ENCODE measurements around the gene HP1BP3. TPM values are rescaled to one million over a fixed set of nuclear protein-coding genes. Genes with fewer than 3 reads are reported as not detected.

The HP1BP3 gene
- total and polyA plus RNA-seq, 2 experiments from 2014 or later: 138 to 151 TPM

GRCh38 chr1:20704390-20705202, 82.5 kb downstream of the HP1BP3 start:
- Histone ChIP-seq H3K27me3 (replicated peaks; ENCODE audit: insufficient read depth) (no peaks in the 10 kb centered on the region), H3K9ac (no peak overlapping the region), H3K9me2 (ENCODE audit: insufficient read depth) (no peaks in the 10 kb centered on the region), H2AFZ (no peak overlapping the region), H4K20me1 (ENCODE audit: insufficient read depth) (no peaks in the 10 kb centered on the region), H3F3A (ENCODE audit: insufficient read depth) (no peaks in the 10 kb centered on the region), H3K4me1 (ENCODE audit: insufficient read depth) (no peaks in the 10 kb centered on the region), H3K9me3 (ENCODE audit: low read depth) (no peaks in the 10 kb centered on the region), H3K4me3 (no peak overlapping the region), H3K4me2 (ENCODE audit: unreplicated experiment) (no peak overlapping the region), H3K27ac (no peak overlapping the region), H3K79me2 (ENCODE audit: insufficient read depth) (no peaks in the 10 kb centered on the region), H3K36me3 (ENCODE audit: low read depth) (no peaks in the 10 kb centered on the region)
- WGBS, 2 experiments (ENCODE audit: low coverage in 1 of 2, low lambda C conversion rate in 2 of 2, missing lambda C conversion rate in 2 of 2): 95 to 96% methylated on average over 39 to 41 of the region's 41 CpGs
- no peak for DNase-seq
- in situ Hi-C loops (cut with MboI): no loop called here
- TF ChIP-seq EZH2phosphoT487 (IDR thresholded peaks at IDR 0.05; ENCODE audit: insufficient read depth, low read depth) (no peak), EZH2 (IDR thresholded peaks at IDR 0.05; ENCODE audit: insufficient read depth, poor library complexity, severe bottlenecking) (no peak)

GRCh38 chr1:20703124-20703756, 83.9 kb downstream of the HP1BP3 start:
- no peak for TF ChIP-seq EZH2phosphoT487 (IDR thresholded peaks at IDR 0.05; ENCODE audit: insufficient read depth, low read depth)
- no peak for TF ChIP-seq EZH2 (IDR thresholded peaks at IDR 0.05; ENCODE audit: insufficient read depth, poor library complexity, severe bottlenecking)
- in situ Hi-C loops (cut with MboI): no loop called here
- Histone ChIP-seq H3K9ac (no peak overlapping the region), H3K4me3 (no peak overlapping the region), H3K36me3 (ENCODE audit: low read depth) (no peaks in the 10 kb centered on the region), H3K9me2 (ENCODE audit: insufficient read depth) (no peaks in the 10 kb centered on the region), H3K4me1 (ENCODE audit: insufficient read depth) (peaks cover 9% of the 10 kb centered on the region), H4K20me1 (ENCODE audit: insufficient read depth) (no peaks in the 10 kb centered on the region), H2AFZ (no peak overlapping the region), H3K27me3 (replicated peaks; ENCODE audit: insufficient read depth) (no peaks in the 10 kb centered on the region), H3F3A (ENCODE audit: insufficient read depth) (no peaks in the 10 kb centered on the region), H3K9me3 (ENCODE audit: low read depth) (no peaks in the 10 kb centered on the region), H3K27ac (no peak overlapping the region), H3K79me2 (ENCODE audit: insufficient read depth) (no peaks in the 10 kb centered on the region), H3K4me2 (ENCODE audit: unreplicated experiment) (no peak overlapping the region)
- no peak for DNase-seq
- WGBS, 2 experiments (ENCODE audit: low coverage in 1 of 2, low lambda C conversion rate in 2 of 2, missing lambda C conversion rate in 2 of 2): 89 to 98% methylated on average over 4 of the region's 4 CpGs

- peaks cover 17% of the 10 kb centered on the region for H3K4me1 ChIP-seq (ENCODE audit: insufficient read depth)
- H3K27me3 ChIP-seq (replicated peaks; ENCODE audit: insufficient read depth): no peaks in the 10 kb centered on the region
- H4K20me1 ChIP-seq (ENCODE audit: insufficient read depth): no peaks in the 10 kb centered on the region
- H3K4me3 ChIP-seq: no peak overlapping the region
- no peaks in the 10 kb centered on the region for H3K79me2 ChIP-seq (ENCODE audit: insufficient read depth)
- 82 to 100% methylated on average over 1 of the region's 1 CpG for WGBS, 2 experiments (ENCODE audit: low coverage in 1 of 2, low lambda C conversion rate in 2 of 2, missing lambda C conversion rate in 2 of 2)
- TF ChIP-seq EZH2 (IDR thresholded peaks at IDR 0.05; ENCODE audit: insufficient read depth, poor library complexity, severe bottlenecking): no peak
- no peak for TF ChIP-seq EZH2phosphoT487 (IDR thresholded peaks at IDR 0.05; ENCODE audit: insufficient read depth, low read depth)
- no peaks in the 10 kb centered on the region for H3K36me3 ChIP-seq (ENCODE audit: low read depth)
- H2AFZ ChIP-seq: no peak overlapping the region
- no peaks in the 10 kb centered on the region for H3K9me3 ChIP-seq (ENCODE audit: low read depth)
- H3F3A ChIP-seq (ENCODE audit: insufficient read depth): no peaks in the 10 kb centered on the region
- H3K9me2 ChIP-seq (ENCODE audit: insufficient read depth): no peaks in the 10 kb centered on the region
- H3K9ac ChIP-seq: no peak overlapping the region
- DNase-seq: peak; percentile 46
- in situ Hi-C loops (cut with MboI): no loop called here
- no peak overlapping the region for H3K27ac ChIP-seq
- no peak overlapping the region for H3K4me2 ChIP-seq (ENCODE audit: unreplicated experiment)
Measured at GRCh38 chr1:20702416-20702815, 84.7 kb downstream of the HP1BP3 start.

GRCh38 chr1:20701847-20702246, 85.3 kb downstream of the HP1BP3 start:
- no peaks in the 10 kb centered on the region for H3K27me3 ChIP-seq (replicated peaks; ENCODE audit: insufficient read depth)
- H3K9ac ChIP-seq: no peak overlapping the region
- H3F3A ChIP-seq (ENCODE audit: insufficient read depth): no peaks in the 10 kb centered on the region
- no peak overlapping the region for H2AFZ ChIP-seq
- 78 to 86% methylated on average over 5 of the region's 5 CpGs for WGBS, 2 experiments (ENCODE audit: low coverage in 1 of 2, low lambda C conversion rate in 2 of 2, missing lambda C conversion rate in 2 of 2)
- no peaks in the 10 kb centered on the region for H3K36me3 ChIP-seq (ENCODE audit: low read depth)
- no peak for DNase-seq
- H3K9me2 ChIP-seq (ENCODE audit: insufficient read depth): no peaks in the 10 kb centered on the region
- in situ Hi-C loops (cut with MboI): no loop called here
- H4K20me1 ChIP-seq (ENCODE audit: insufficient read depth): no peaks in the 10 kb centered on the region
- no peak overlapping the region for H3K27ac ChIP-seq
- H3K79me2 ChIP-seq (ENCODE audit: insufficient read depth): no peaks in the 10 kb centered on the region
- no peak overlapping the region for H3K4me2 ChIP-seq (ENCODE audit: unreplicated experiment)
- no peaks in the 10 kb centered on the region for H3K9me3 ChIP-seq (ENCODE audit: low read depth)
- no peak overlapping the region for H3K4me3 ChIP-seq
- H3K4me1 ChIP-seq (ENCODE audit: insufficient read depth): peaks cover 22% of the 10 kb centered on the region
- TF ChIP-seq EZH2 (IDR thresholded peaks at IDR 0.05; ENCODE audit: insufficient read depth, poor library complexity, severe bottlenecking) (no peak), EZH2phosphoT487 (IDR thresholded peaks at IDR 0.05; ENCODE audit: insufficient read depth, low read depth) (no peak)
